Astrocyte (in vitro differentiated cells and primary cell): ENCODE measurements around the gene P4HA1. TPM values are rescaled to one million over a fixed set of nuclear protein-coding genes. Genes with fewer than 3 reads are reported as not detected.
A peak's percentile ranks its signal among the peaks of the same experiment; 100 is the strongest.

Experiments used
- DNase-seq: peaks from one replicate; pipeline ENCODE4 v3.0.0-alpha.2; 2010; ENCODE audit warnings: low read depth
- FAIRE-seq: peaks from 2 replicates; lab custom pipeline; 2011; peaks lifted over from hg19 to GRCh38; lab: Jason Lieb, UNC
- H2AFZ ChIP-seq: 2 replicates; pipeline ENCODE4 v1.6.0; 2012; ENCODE audit warnings: low read depth, low read length, inconsistent platforms
- H3K27ac ChIP-seq: 2 replicates; pipeline ENCODE4 v1.5.1; 2011; ENCODE audit warnings: low read depth, low read length, inconsistent platforms
- H3K27me3 ChIP-seq: 2 replicates; pipeline ENCODE4 v1.6.0; 2011; ENCODE audit warnings: low read length, inconsistent platforms; ENCODE audit not compliant: insufficient read depth
- H3K36me3 ChIP-seq: 2 replicates; pipeline ENCODE4 v1.5.1; 2011; ENCODE audit warnings: low read length, inconsistent platforms; ENCODE audit not compliant: insufficient read depth
- H3K4me1 ChIP-seq: 2 replicates; pipeline ENCODE4 v1.5.1; 2011; ENCODE audit warnings: low read length, inconsistent platforms; ENCODE audit not compliant: insufficient read depth
- H3K4me2 ChIP-seq: 2 replicates; pipeline ENCODE4 v1.6.0; 2012; ENCODE audit warnings: low read length, inconsistent platforms
- H3K4me3 ChIP-seq: 2 replicates; pipeline ENCODE4 v1.5.1; 2011; ENCODE audit warnings: low read depth, mild to moderate bottlenecking, low read length, inconsistent platforms; ENCODE audit not compliant: insufficient read depth
- H3K79me2 ChIP-seq: 2 replicates; pipeline ENCODE4 v1.6.0; 2012; ENCODE audit warnings: mild to moderate bottlenecking, low read length, inconsistent platforms; ENCODE audit not compliant: insufficient read depth
- H3K9ac ChIP-seq: 2 replicates; pipeline ENCODE4 v1.6.0; 2012; ENCODE audit warnings: mild to moderate bottlenecking, low read length, inconsistent platforms
- H3K9me3 ChIP-seq: 2 replicates; pipeline ENCODE4 v1.5.1; 2012; ENCODE audit warnings: low read depth, mild to moderate bottlenecking, low read length, inconsistent platforms; ENCODE audit not compliant: insufficient read depth
- H4K20me1 ChIP-seq: 2 replicates; pipeline ENCODE4 v1.6.0; 2012; ENCODE audit warnings: low read length, inconsistent platforms; ENCODE audit not compliant: insufficient read depth
- H3K27ac Mint-ChIP-seq: one replicate; pipeline ENCODE4 v1.8.0; 2021; ENCODE audit warnings: mild to moderate bottlenecking, mixed read lengths; ENCODE audit not compliant: unreplicated experiment
- H3K27me3 Mint-ChIP-seq: one replicate; pipeline ENCODE4 v1.8.0; 2021; ENCODE audit warnings: low read depth, mixed read lengths; ENCODE audit not compliant: unreplicated experiment
- H3K36me3 Mint-ChIP-seq: one replicate; pipeline ENCODE4 v1.8.0; 2021; ENCODE audit warnings: low read depth, mixed read lengths; ENCODE audit not compliant: unreplicated experiment
- H3K4me1 Mint-ChIP-seq: one replicate; pipeline ENCODE4 v1.8.0; 2021; ENCODE audit warnings: low read depth, mixed read lengths; ENCODE audit not compliant: unreplicated experiment
- H3K4me3 Mint-ChIP-seq: one replicate; pipeline ENCODE4 v1.8.0; 2021; ENCODE audit warnings: mild to moderate bottlenecking, moderate library complexity, mixed read lengths; ENCODE audit not compliant: unreplicated experiment
- H3K9me3 Mint-ChIP-seq: one replicate; pipeline ENCODE4 v1.8.0; 2021; ENCODE audit warnings: mild to moderate bottlenecking, mixed read lengths; ENCODE audit not compliant: unreplicated experiment
- EZH2 ChIP-seq: IDR thresholded peaks from 2 replicates; pipeline ENCODE4 v1.6.1; 2012; ENCODE audit warnings: mild to moderate bottlenecking, low read length, inconsistent platforms; ENCODE audit not compliant: insufficient read depth
- total RNA-seq: library from RNA; stranded (reverse); gene quantifications from 2 replicates; pipeline ENCODE4 v1.2.1, GENCODE V29; 2021
- TF ChIP-seq, protein P1 (sequence below): IDR thresholded peaks from 2 replicates; pipeline ENCODE4 v1.5.1; 2011; ENCODE audit warnings: low read depth, mild to moderate bottlenecking, inconsistent platforms, low read length, moderate library complexity; ENCODE audit not compliant: insufficient read depth

Gene P4HA1
- total RNA-seq, 1 donor from 2014 or later, result 244 TPM

DNA sequence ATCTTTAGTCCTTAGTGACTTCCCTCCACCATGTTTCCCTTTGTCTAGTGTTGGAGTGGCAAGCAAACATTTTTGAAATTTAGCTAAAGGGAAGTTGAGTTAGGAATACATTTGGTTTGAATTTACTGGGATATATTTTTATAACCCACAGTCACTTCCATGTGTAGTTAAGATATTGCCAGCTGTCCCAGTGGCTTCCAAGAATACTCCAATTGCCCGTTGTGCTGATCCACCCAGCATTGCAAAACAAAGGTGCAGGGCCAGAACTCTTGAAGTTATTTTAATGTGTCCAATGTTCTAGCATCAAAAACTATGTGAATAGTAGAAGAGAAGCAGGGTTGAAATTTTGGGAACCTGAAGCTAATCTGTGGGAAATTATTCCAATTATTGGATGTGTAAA, 2.5 kb upstream of the P4HA1 start:
- Histone ChIP-seq H3K27me3 (no peaks in the 10 kb centered on the region), H3K27ac (no peak overlapping the region), H3K36me3 (no peaks in the 10 kb centered on the region), H4K20me1 (no peaks in the 10 kb centered on the region), H3K79me2 (peaks cover 25% of the 10 kb centered on the region), H2AFZ (no peak overlapping the region), H3K4me2 (no peak overlapping the region), H3K4me3 (no peak overlapping the region), H3K9me3 (no peaks in the 10 kb centered on the region), H3K9ac (no peak overlapping the region), H3K4me1 (peaks cover 7% of the 10 kb centered on the region)
- Mint-ChIP-seq H3K4me1 (peaks cover 5% of the 10 kb centered on the region), H3K4me3 (no peak overlapping the region), H3K9me3 (no peaks in the 10 kb centered on the region), H3K27ac (no peak overlapping the region), H3K36me3 (no peaks in the 10 kb centered on the region), H3K27me3 (no peaks in the 10 kb centered on the region)
- TF ChIP-seq EZH2, result no peak
- TF ChIP-seq, protein P1, sequence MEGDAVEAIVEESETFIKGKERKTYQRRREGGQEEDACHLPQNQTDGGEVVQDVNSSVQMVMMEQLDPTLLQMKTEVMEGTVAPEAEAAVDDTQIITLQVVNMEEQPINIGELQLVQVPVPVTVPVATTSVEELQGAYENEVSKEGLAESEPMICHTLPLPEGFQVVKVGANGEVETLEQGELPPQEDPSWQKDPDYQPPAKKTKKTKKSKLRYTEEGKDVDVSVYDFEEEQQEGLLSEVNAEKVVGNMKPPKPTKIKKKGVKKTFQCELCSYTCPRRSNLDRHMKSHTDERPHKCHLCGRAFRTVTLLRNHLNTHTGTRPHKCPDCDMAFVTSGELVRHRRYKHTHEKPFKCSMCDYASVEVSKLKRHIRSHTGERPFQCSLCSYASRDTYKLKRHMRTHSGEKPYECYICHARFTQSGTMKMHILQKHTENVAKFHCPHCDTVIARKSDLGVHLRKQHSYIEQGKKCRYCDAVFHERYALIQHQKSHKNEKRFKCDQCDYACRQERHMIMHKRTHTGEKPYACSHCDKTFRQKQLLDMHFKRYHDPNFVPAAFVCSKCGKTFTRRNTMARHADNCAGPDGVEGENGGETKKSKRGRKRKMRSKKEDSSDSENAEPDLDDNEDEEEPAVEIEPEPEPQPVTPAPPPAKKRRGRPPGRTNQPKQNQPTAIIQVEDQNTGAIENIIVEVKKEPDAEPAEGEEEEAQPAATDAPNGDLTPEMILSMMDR, result no peak
- DNase-seq (no peak), FAIRE-seq (no peak)

GRCh38 chr10:73097305-73097670, 622 bp upstream of the P4HA1 start:
- no peaks in the 10 kb centered on the region for H3K27me3 ChIP-seq
- H3K4me3 ChIP-seq, result peak overlapping the region; percentile 94
- peaks cover 8% of the 10 kb centered on the region for H4K20me1 ChIP-seq
- Mint-ChIP-seq H3K36me3 (no peaks in the 10 kb centered on the region), H3K27ac (peak overlapping the region; percentile 96), H3K9me3 (no peaks in the 10 kb centered on the region), H3K27me3 (no peaks in the 10 kb centered on the region), H3K4me1 (peaks cover 10% of the 10 kb centered on the region), H3K4me3 (peak overlapping the region; percentile 74)
- peak overlapping the region; percentile 98 for H3K9ac ChIP-seq
- H3K36me3 ChIP-seq, result no peaks in the 10 kb centered on the region
- H3K9me3 ChIP-seq, result no peaks in the 10 kb centered on the region
- H3K79me2 ChIP-seq, result peaks cover 42% of the 10 kb centered on the region
- H3K27ac ChIP-seq, result peak overlapping the region; percentile 93
- TF ChIP-seq, protein P1, result no peak
- TF ChIP-seq EZH2, result no peak
- peak overlapping the region; percentile 45 for H2AFZ ChIP-seq
- DNase-seq, result no peak
- H3K4me2 ChIP-seq, result peak overlapping the region; percentile 92
- no peak for FAIRE-seq
- H3K4me1 ChIP-seq, result peaks cover 9% of the 10 kb centered on the region

- TF ChIP-seq, protein P1, result no peak
- no peak for TF ChIP-seq EZH2
- Histone ChIP-seq H3K79me2 (peaks cover 54% of the 10 kb centered on the region), H4K20me1 (peaks cover 15% of the 10 kb centered on the region), H3K4me2 (peak overlapping the region; percentile 92), H2AFZ (peak overlapping the region; percentile 37), H3K27me3 (no peaks in the 10 kb centered on the region), H3K27ac (peak overlapping the region; percentile 93), H3K9ac (peak overlapping the region; percentile 98), H3K36me3 (no peaks in the 10 kb centered on the region), H3K4me3 (peak overlapping the region; percentile 94), H3K4me1 (peaks cover 9% of the 10 kb centered on the region), H3K9me3 (no peaks in the 10 kb centered on the region)
- FAIRE-seq (no peak), DNase-seq (peak; percentile 49)
- Mint-ChIP-seq H3K27ac (peak overlapping the region; percentile 96), H3K9me3 (no peaks in the 10 kb centered on the region), H3K27me3 (no peaks in the 10 kb centered on the region), H3K4me3 (peak overlapping the region; percentile 94), H3K36me3 (peaks cover 2% of the 10 kb centered on the region), H3K4me1 (peaks cover 17% of the 10 kb centered on the region)
Observed at GRCh38 chr10:73096041-73096448, 621 bp downstream of the P4HA1 start.
